Renal cortical epithelial cell (primary cell): ENCODE measurements around the gene RARA. TPM values are rescaled to one million over a fixed set of nuclear protein-coding genes. Genes with fewer than 3 reads are reported as not detected.
"Not testable (repeated sequence)": the region's sequence is repeated elsewhere in the genome, so short reads cannot be mapped to it uniquely, and the experiment has no call there.

Source experiments
- DNase-seq: peaks from one replicate; pipeline ENCODE4 v3.0.0-alpha.2; 2011; ENCODE audit warnings: low read depth
- total RNA-seq: library from RNA; depleted of rRNA; stranded (reverse); fragments of >200 nt; gene quantifications from 2 replicates; pipeline ENCODE4 v1.2.3, GENCODE V29; 2014

RARA gene
- total RNA-seq, 1 donor from 2014 or later, result 18.5 TPM

DNA sequence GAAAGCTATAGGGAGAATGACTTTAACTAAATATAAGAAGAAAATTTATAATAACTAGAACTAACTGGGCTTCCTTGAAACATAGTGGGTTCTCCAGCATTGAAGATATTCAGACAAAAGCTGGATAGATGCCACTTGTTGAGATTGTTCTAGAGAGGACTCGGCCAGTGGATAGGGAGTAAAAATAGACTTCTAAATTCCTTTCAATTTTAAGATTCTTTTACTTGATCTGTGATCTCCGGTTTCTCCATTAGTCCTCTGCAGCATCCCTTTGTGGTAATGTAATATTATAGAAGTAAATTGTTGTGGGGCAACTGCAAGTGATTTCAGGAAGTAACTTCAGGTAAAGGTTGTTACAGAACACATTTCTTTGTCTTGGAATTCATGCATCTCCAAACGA is 10.3 kb upstream of the RARA start:
- DNase-seq, result no peak

DNA sequence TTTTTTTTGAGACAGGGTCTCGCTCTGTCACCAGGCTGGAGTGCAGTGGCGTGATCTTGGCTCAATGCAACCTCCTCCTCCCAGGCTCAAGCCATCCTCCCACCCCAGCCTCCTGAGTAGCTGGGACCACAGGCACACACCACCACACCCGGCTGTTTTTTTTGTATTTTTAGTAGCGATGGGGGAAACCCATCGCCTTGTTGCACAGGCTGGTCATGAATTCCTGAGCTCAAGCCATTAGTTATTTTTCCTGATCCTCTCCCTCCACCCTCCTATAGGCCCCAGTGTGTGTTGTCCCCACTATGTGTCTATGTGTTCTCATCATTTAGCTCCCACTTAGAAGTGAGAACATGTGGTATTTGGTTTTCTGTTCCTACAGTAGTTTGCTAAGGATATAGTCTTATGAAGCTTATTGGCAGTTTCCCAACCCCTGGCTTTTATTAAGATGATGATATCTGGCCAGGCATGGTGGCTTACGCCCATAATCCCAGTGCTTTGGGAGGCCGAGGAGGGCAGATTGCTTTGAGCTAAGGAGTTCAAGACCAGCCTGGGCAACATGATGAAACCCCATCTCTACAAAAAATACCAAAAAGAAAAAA is 9.7 kb upstream of the RARA start:
- not testable (repeated sequence) for DNase-seq

DNA sequence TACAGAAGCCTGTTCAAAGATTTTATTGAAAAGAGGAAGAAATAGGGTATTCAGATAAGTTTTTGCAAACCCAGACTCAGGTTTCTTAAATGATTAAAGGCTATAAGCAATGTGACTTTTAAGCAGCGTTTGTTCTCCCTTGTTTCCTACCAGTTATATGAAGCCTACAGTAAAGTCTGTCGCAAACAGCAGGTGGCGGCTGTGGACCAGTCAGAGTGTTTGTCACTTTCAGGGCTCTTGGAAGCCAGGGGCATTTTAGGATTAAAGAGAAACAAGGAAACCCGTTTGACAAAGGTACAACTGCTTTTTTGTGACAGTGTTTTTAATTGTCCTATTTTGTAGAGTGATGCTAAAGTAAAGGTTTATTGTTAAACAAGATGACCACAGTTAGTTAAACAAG is 7.7 kb upstream of the RARA start:
- DNase-seq, result no peak

DNA sequence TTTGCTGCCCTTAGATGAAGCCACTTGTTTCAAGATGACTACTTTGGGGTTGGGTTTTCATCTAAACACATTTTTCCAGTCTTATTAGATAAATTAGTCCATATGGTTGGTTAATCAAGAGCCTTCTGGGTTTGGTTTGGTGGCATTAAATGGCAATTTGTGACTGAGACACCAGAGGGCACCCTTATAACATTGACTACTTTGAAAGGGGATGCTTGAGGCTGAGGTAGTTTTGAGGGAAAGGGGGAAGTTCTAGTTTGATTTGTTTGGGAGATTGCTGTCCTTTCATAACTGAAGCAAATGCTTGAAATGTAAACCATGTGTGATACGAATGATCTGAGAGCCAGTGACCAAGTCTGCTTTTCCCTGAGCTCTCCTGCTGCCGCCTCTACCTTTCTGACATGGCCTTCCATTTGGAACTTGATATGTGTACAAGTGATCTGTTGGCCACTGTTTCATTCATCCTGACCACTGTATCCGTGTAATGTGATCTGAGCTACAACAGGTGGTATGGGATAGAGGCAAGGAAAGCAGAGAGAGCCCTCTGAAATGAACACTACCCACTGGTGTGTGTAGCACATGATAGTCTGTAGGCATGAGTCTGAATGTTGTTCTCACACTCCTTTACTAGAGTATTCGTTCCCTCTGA is 5.8 kb upstream of the RARA start:
- DNase-seq, result peak; percentile 64

DNA sequence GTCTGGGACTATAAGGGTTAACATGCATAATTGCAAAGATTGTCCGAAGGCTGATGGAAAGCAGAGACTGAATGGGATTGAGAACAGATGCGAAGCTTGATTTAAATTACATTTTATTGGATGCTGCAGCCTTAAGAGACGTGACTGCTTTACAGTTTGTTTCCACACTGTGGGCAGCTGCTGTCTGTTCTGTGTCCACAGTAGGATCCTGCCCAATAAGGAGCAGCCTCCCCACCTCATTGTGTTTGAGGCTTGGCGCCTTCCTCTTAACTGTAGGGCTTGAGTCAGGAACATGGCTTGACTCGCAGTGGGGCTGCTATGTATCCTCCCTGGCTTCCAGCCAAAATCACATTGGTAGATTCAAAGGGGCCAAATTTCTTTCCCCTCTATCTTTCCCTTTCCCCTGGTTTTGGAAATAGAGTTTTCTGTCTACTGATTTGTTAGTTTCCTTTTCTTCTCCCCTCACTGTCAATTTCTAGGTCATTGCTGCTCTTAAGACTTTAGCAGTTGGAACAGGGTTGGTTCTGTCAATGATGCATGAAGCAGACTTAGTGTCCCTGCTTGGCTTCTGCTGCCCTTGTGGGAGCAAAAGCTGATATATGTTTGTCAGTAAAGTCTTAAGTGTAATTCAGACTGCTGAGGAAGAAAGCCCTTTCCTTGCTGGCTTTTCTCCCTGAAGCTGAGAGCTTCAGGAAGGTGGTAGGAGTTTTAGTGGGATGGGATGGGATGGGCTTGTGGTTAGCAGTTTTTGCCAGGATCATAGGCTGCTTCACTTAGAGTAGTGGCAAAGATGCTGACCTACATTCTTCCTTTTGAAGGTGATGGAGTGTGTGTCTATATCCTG is 5.0 kb upstream of the RARA start:
- no peak for DNase-seq

DNA sequence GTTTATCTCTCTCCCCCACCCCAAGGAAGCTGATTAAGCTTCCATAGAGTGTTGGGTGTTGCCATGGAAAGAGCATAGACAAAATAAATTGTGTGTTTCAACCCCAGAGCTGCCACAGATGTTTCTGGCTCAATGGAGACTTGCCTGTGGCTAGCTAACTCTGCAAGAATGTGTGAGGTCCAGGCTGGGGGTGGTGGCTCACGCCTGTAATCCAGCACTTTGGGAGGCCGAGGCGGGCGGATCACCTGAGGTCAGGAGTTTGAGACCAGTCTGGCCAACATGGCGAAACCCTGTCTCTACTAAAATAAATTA is 4.5 kb upstream of the RARA start:
- peak; percentile 85 for DNase-seq

DNA sequence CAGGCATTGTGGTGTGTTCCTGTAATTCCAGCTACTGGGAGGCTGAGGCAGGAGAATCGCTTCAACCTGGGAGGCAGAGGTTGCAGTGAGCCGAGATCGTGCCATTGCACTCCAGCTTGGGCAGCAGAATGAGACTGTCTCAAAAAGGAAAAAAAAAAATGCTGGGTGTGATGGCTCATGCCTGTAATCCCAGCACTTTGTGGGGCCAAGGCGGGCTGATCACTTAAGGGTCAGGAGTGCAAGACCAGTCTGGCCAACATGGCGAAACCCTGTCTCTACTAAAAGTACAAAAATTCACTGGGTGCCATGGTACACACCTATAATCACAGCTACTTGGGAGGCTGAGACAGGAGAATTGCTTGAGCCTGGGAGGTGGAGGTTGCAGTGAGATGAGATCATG is 4.1 kb upstream of the RARA start:
- not testable (repeated sequence) for DNase-seq

DNA sequence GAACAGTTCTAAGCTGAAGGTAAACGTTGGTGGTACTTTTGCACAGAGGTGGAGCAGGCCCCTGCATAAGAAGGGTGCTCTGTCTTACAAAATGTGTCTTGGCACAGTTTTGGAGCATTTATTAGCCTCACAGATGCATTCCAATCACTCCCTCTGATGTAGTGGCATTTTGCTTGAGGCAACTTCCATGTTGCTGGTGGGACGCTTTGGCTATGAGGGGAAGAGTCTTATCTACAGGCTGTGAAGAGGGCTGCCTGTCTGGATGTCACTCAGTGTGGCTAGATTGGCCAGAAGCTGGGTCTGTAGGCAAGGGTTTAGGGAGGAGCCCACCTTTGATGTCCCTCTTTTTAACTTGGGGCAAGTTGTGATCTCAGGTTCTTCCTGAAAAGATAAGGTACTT is 2.6 kb upstream of the RARA start:
- no peak for DNase-seq

DNA sequence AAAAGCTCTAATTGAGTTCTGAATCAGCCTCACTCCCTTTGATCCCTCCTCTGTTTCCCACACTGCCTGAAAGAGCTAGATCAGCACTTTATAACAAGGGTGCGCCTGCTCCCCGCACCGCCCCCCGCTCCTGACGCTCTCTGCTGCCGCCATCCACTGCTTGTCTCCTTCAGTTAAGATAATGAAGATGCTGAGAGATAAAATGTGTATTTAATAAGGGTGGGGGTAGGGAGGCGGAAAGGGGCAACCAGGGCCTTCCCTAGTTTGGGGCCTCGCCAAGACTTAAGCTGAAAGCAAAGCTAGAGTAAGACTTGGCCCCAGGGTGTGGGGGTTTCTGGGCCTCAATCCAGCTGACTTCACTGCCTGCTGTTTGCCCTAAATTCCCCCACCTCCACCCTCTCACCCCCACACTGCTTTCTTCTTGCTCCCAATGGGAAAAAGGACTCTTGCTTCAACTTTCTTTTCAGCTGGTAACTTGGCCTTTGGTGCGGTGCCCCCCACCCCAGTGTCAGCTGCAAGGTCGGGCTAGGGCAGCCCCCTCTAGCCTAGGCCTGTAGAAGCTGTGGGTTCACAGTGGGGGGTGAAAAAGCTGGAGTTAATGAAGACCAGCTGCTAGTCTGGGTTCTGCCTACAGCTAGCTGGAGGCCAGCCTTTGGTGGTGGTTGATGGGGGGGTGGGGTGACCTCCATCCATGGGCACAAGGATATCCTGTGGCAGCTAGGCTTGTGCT is 1.8 kb upstream of the RARA start:
- peak; percentile 41 for DNase-seq

DNA sequence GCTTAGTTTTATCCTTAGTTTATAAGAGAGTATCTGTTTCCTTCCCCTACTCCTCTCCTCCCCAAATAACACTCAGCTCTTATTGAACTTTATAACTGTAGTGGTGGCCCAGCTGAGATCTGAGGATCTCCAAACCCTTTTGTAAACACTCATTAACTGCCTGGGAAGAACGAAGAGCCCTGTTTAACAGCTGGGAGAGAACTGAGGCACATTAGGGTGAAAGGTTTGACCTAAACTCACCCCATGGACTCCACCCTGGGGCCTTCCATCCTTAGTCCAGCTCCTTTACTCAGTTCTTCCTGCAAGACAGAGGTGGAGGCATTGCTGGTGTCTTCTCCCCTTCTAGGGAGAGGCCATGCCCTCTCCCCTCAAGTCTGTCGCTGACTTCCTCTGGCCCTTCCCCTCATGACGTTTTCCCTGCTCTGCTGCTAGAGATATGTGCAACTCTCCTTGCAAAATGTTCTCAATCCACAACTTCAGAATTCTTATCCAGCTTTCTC is 1.2 kb upstream of the RARA start:
- no peak for DNase-seq

DNA sequence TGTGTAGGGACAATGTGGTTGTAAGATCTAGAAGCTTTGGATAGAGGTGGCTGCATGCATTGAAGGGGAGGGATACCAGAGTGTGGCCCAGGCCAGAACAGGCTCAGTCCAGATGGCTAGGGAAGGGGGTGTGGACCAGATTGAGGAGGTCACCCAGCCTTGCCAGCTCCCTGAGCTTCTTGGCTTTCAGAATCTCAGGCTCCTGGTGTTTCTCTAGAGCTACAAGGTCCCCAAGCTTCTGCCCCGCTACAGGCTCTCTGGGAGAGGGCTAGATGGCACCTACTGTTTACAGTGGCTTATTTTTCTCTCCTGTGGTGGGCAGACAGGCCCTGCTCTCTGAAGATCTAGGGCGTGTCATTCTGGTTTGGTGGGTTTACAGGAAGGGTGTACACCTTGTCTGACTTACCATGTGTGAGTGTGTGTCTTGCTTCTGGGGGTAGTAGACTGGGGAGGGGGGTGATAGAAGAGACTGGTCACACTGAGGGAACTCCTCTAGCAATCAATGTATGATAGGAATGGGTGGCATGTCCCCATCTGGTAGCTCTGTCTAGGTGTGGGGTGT is 1.1 kb downstream of the RARA start:
- no peak for DNase-seq

DNA sequence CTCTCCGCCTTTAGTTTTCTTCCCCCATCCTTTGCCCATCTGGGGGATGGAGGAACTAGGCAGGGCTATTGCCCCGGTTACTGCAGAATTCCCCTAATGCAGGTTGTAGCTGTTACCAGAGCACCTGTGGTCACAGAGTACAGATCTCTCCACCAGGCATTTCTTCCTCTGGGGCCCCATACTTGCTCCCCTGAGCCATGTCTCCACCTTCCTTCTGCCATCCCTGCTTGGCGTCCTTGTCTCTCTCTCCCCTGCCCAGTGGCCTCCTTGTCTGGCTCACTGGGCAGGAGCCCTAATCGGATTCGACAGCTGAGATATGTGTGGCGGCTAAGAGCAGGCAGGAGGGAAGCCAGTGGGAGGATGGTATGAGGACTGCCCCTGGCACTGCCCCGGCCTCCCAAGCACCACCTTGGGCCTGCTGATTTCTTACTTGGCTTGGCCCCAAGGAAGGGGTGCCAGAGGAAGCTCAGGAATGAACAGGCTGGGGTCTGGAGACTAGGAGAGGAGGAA is 2.0 kb downstream of the RARA start:
- no peak for DNase-seq

DNA sequence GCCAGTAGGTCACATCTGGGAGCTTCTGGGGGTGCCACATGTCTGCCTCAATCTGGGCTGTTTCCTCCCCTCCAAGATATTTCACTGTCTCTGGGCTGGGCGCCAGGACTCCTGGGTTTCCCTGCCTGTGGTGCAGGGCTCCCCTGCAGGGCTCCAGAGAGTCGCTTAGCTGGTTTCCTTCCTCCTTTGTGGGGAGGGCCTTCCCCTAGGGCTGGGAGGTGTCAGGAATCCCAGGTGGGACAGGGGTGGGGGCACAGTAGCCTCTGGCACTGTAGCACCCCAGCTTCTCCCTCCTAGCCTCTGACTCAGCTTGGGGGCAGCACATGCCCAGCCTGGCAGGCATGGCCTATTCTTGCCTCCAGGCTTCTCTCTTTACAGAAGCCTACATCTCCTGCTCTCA is 2.6 kb downstream of the RARA start:
- DNase-seq, result peak; percentile 34

DNA sequence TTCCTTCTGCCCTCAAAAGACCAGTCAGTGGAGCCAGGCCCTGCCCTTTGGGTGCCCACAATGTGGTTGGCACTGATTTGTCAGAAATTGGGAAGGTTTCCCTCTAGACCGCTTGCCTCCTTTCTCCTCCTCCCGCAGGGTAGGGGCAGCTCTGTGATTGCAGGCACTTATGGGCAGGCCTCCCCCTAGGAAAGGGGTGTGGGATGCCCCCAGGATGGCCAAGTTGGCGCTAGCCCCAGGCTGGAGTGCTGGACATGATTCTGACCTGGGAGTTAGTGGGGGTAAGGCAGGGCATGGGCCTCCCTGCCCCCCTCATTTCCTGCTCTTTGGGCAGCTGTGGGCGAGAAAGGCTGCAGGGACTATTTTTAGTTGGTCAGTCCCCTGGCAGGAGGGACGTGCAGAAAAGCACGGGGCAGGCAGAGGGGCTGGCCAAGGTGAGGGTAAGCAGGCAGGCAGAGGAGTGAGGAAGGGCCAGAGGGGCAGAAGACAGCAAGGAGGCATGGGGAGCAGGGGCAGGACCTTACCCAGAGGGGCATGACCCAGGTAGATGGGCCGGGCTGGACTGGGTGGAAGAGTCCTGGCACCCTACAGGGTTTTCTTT is 3.3 kb downstream of the RARA start:
- peak; percentile 48 for DNase-seq

DNA sequence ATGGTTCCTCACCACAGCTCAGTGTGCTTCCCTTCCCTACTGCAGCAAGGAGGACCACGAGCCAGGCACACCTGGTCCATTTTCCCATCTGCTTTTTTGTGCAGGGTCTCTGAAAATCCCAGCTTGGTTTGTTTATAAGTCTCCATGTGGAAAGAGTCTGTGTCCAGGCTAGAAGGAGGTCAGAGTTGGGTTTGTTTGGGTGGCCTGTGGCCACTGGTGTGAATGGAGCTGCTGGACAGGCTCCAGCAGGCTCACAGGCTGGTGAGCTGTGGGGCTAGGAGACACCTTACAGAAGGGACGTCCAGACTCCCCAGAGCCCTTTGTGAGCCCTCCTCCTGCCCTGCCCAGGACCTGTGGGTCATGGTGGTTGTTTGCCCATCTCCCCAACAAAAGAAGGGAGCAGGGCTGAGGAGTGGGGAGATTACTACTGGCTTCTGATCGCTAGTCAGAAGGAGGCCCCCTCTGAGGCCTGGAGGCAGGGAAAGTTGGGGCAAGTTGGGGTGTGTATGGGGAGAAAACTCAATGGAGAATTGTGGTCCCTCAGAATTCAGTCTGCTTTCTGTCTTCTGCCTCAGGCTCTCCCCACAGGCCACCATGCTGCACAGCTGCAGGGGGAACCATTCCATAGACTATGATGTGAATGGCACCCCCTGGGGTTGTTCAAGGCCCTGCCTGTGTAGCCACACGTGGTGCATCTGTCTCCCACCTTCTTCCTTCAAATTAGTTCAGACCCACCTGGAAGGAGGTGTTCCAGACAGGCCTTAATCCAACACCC is 4.1 kb downstream of the RARA start:
- DNase-seq, result peak; percentile 46

DNA sequence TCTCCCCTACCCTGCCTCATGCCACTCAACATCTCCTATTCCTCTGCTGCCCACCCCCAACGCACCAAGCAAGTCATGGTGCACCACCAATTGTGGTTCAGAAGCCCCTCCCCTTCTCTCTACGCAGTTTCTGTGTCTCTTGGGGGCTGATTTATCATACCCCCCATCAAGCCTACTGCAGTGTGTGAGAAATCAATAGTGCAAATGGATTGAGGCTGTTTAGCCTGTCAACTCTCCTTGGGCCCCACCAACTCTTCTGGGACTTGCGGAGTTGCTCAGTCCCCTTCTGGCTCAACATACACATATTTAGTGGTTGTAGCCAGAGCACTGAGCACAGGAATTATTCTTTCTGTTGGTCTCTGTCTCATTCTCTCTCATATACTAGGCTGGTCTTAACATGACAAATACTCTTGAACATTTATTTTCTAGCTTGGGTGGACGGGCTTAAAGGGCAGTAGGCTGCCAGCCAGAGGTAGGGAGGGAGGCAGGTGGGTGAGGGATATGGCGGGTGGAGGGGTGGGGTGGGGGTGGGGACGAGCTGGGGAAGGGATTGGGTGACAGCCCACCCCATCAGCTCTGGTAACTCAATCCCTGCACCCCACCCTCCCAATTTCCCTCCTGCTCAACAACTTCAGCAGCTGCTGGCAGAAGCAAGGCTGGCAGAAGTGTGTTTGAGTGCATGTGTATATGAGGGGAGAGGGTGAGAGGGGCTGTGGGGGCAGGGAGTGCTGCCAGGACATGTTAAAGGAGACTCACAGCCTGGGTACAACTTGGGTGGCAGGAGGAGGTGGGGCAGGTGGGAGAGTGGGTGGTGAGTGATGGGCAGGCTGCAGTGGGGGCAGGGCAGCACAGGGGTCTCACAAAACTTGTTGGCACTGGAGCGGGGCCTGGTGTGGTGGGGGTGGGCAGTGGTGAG is 4.9 kb downstream of the RARA start:
- DNase-seq, result peak; percentile 45

DNA sequence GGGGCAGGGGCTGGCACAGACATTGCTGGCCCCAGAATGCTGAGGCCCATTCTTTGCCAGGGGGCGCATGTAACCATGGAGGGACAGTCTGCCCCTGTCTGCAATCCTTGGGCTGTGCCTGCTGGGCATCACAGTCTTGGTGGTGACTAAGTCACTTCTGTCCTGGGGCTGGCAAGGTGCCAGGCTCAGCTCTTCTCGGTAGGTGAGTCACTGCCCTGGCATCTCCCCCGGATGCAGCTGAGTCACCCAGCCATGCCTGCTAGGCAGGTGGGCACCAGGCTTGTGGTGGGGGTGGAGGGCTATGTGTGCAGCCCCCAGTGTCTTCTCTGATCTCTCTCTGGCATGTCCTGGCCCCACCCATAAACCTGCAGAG is 5.6 kb downstream of the RARA start:
- DNase-seq, result peak; percentile 96

DNA sequence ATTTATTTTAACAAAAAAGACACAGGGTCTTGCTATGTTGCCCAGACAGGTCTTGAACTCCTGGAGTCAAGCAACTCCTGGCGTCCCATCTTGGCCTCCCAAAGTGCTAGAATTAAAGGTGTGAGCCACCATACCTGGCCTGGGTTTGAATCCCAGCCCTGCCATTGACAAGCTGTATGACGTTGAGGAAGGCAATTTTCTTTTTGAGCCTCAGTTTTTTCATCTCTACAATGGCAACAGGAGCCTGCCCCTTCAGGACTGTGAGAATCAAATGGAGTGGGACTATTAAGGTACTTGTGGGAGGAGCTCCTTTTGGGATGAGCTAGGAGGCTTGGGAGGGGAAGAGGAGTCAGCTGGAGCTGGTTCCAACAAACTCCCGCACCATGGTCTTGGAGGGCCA is 6.2 kb downstream of the RARA start:
- no peak for DNase-seq
